ENCODE data around the gene KIF2B. TPM values are rescaled to one million over a fixed set of nuclear protein-coding genes. Genes with fewer than 3 reads are reported as not detected.

Gene KIF2B, protein sequence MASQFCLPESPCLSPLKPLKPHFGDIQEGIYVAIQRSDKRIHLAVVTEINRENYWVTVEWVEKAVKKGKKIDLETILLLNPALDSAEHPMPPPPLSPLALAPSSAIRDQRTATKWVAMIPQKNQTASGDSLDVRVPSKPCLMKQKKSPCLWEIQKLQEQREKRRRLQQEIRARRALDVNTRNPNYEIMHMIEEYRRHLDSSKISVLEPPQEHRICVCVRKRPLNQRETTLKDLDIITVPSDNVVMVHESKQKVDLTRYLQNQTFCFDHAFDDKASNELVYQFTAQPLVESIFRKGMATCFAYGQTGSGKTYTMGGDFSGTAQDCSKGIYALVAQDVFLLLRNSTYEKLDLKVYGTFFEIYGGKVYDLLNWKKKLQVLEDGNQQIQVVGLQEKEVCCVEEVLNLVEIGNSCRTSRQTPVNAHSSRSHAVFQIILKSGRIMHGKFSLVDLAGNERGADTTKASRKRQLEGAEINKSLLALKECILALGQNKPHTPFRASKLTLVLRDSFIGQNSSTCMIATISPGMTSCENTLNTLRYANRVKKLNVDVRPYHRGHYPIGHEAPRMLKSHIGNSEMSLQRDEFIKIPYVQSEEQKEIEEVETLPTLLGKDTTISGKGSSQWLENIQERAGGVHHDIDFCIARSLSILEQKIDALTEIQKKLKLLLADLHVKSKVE
- total RNA-seq: not detected

DNA sequence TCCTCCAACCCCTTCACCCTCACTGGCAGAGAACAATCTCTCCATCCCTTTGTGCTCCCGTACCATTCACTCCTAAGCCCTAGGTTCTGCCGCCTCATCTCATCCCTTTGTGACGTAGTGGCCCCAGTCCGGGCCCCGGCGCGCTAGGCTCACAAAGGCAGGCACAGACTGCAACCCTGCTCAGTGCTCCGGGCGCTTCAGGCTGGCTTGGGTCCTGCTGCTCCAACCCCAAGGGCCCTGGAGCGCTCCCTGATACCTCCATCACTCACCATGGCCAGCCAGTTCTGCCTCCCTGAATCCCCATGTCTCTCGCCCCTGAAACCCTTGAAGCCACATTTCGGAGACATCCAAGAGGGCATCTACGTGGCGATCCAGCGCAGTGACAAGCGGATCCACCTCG, at the start of gene KIF2B:
TSS of gene KIF2B (plus strand) at position 164 of the 400 bp plus-strand sequence. CDS start at position 271, 107 bp downstream.
- WGBS, 2 donors: 89 to 90% methylated on average over 17 of the region's 17 CpGs
- no peak within 1 kb of the TSS for H3K4me3 ChIP-seq
- no peaks in the 10 kb centered on the region for H3K9me3 ChIP-seq
- TF ChIP-seq POLR2AphosphoS5 (IDR thresholded peaks at IDR 0.05): no peak
- TF ChIP-seq POLR2A (IDR thresholded peaks at IDR 0.05): no peak
- no peak for TF ChIP-seq EP300 (IDR thresholded peaks at IDR 0.05)
- H3K27me3 ChIP-seq: no peaks in the 10 kb centered on the region
- DNase-seq (peak in 1 of 2 donors; percentile 53), ATAC-seq (ENCODE audit: low FRiP score in 2 of 2) (no peak)
- H3K4me1 ChIP-seq: no peaks in the 10 kb centered on the region
- H3K27ac ChIP-seq: no peak within 1 kb of the TSS
- no peaks in the 10 kb centered on the region for H3K36me3 ChIP-seq

DNA sequence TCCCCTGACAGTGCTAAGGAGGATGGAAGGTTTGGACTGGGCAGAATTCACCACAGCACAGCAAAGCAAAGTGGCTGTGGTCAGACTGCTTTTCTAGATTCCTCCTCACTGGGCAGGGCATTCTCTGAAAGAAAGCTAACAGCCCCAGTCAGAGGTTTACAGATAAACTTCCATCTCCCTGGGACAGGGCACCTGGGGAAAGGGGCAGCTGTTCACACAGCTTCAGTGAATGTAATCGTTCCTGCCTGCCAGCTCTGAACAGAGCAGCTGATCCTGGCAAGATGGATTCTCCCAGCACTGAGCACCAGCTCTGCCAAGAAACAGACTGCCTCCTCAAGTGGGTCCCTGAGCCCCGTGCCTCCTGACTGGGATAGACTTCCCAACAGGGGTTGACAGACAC, 42.4 kb upstream of the KIF2B start:
- DNase-seq (no peak), ATAC-seq (ENCODE audit: low FRiP score in 2 of 2) (no peak)
- 69% methylated on average over 2 of the region's 2 CpGs; no CpG with 5 or more reads in 1 of the 2 donors for WGBS, 2 donors
- H3K27ac ChIP-seq: no peak overlapping the region
- H3K27me3 ChIP-seq: no peaks in the 10 kb centered on the region
- H3K4me1 ChIP-seq: no peaks in the 10 kb centered on the region
- no peaks in the 10 kb centered on the region for H3K9me3 ChIP-seq
- H3K36me3 ChIP-seq: no peaks in the 10 kb centered on the region
- TF ChIP-seq POLR2A (IDR thresholded peaks at IDR 0.05): no peak
- TF ChIP-seq EP300 (IDR thresholded peaks at IDR 0.05): no peak
- TF ChIP-seq CTCF (IDR thresholded peaks at IDR 0.05): no peak
- TF ChIP-seq POLR2AphosphoS5 (IDR thresholded peaks at IDR 0.05): no peak
- no peak overlapping the region for H3K4me3 ChIP-seq

GRCh38 chr17:53791551-53791950, 31.2 kb upstream of the KIF2B start:
- Histone ChIP-seq H3K4me1 (no peaks in the 10 kb centered on the region), H3K27me3 (no peaks in the 10 kb centered on the region), H3K9me3 (no peaks in the 10 kb centered on the region), H3K36me3 (no peaks in the 10 kb centered on the region), H3K27ac (no peak overlapping the region), H3K4me3 (no peak overlapping the region)
- DNase-seq: peak in 1 of 2 donors; percentile 27
- 69 to 79% methylated on average over 2 of the region's 6 CpGs for WGBS, 2 donors
- TF ChIP-seq POLR2A (IDR thresholded peaks at IDR 0.05) (no peak), EP300 (IDR thresholded peaks at IDR 0.05) (no peak), POLR2AphosphoS5 (IDR thresholded peaks at IDR 0.05) (no peak), CTCF (IDR thresholded peaks at IDR 0.05) (no peak)
- ATAC-seq (ENCODE audit: low FRiP score in 2 of 2): peak in 1 of 2 donors; percentile 36

- no peaks in the 10 kb centered on the region for H3K9me3 ChIP-seq
- H3K27ac ChIP-seq: no peak overlapping the region
- DNase-seq: no peak
- no peak overlapping the region for H3K4me3 ChIP-seq
- ATAC-seq (ENCODE audit: low FRiP score in 2 of 2): peak in 1 of 2 donors; percentile 49
- TF ChIP-seq POLR2A (IDR thresholded peaks at IDR 0.05): no peak
- no peak for TF ChIP-seq POLR2AphosphoS5 (IDR thresholded peaks at IDR 0.05)
- TF ChIP-seq EP300 (IDR thresholded peaks at IDR 0.05): no peak
- no peak for TF ChIP-seq CTCF (IDR thresholded peaks at IDR 0.05)
- H3K36me3 ChIP-seq: no peaks in the 10 kb centered on the region
- H3K4me1 ChIP-seq: no peaks in the 10 kb centered on the region
- WGBS, 2 donors: 92 to 100% methylated on average over 5 of the region's 5 CpGs
- no peaks in the 10 kb centered on the region for H3K27me3 ChIP-seq
These were observed 30.3 kb upstream of the KIF2B start for GRCh38 chr17:53792451-53792850.

DNA sequence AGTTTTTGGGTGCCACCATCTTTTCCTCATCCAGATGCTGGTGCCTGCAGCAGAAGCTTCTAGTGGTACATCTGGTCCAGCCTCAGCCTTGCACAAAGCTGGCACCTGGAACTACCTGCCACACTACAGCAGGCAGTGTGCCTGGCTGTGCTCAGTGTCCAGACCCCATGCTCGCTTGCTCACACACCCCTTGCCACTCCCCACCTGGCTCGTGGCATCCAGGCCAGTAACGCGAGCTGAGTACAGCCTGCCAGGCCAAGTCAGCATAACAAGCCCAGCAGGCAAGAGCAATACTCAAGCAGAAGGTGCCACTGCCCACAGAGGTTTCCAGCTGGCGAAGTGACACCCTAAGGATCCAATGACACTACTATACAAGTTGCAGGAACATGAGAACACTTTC, 29.7 kb upstream of the KIF2B start:
- H3K36me3 ChIP-seq: no peaks in the 10 kb centered on the region
- no peak overlapping the region for H3K4me3 ChIP-seq
- peak in 1 of 2 donors; percentile 26 for DNase-seq
- 85 to 89% methylated on average over 5 of the region's 5 CpGs for WGBS, 2 donors
- H3K9me3 ChIP-seq: no peaks in the 10 kb centered on the region
- no peak overlapping the region for H3K27ac ChIP-seq
- H3K4me1 ChIP-seq: no peaks in the 10 kb centered on the region
- ATAC-seq (ENCODE audit: low FRiP score in 2 of 2): no peak
- TF ChIP-seq POLR2A (IDR thresholded peaks at IDR 0.05) (no peak), POLR2AphosphoS5 (IDR thresholded peaks at IDR 0.05) (no peak), EP300 (IDR thresholded peaks at IDR 0.05) (no peak), CTCF (IDR thresholded peaks at IDR 0.05) (no peak)
- H3K27me3 ChIP-seq: no peaks in the 10 kb centered on the region

Data from upper lobe of left lung (tissue), 6 donors.